ENCODE results near the gene DNAH12.

DNAH12 gene

DNA sequence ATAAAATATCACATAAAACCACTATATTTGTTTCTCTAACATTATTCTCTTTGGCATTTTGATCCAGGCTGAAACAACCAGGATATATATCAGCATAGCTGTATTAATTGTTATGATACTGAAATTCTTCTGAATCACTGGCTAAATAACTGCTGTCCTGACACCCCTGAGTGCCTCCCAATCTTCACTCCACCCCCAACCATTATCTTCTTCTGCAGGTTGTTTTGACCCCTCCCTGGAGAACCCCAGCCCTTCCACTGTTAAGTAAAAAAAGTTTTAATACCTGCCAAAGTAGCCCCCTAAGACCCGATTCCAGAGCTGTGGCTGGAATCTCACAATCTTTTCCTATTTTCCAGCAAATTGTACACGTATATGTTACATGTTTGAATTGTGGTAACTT lies 124.1 kb downstream of the DNAH12 start:
- H3K27ac ChIP-seq, result no peak overlapping the region
- H3K4me3 ChIP-seq (IDR thresholded peaks at IDR 0.05; ENCODE audit: insufficient read depth, low read depth, low read length), result no peak overlapping the region
- H3K27me3 ChIP-seq (ENCODE audit: insufficient read depth, low read depth), result no peaks in the 10 kb centered on the region
- TF ChIP-seq, protein P1, sequence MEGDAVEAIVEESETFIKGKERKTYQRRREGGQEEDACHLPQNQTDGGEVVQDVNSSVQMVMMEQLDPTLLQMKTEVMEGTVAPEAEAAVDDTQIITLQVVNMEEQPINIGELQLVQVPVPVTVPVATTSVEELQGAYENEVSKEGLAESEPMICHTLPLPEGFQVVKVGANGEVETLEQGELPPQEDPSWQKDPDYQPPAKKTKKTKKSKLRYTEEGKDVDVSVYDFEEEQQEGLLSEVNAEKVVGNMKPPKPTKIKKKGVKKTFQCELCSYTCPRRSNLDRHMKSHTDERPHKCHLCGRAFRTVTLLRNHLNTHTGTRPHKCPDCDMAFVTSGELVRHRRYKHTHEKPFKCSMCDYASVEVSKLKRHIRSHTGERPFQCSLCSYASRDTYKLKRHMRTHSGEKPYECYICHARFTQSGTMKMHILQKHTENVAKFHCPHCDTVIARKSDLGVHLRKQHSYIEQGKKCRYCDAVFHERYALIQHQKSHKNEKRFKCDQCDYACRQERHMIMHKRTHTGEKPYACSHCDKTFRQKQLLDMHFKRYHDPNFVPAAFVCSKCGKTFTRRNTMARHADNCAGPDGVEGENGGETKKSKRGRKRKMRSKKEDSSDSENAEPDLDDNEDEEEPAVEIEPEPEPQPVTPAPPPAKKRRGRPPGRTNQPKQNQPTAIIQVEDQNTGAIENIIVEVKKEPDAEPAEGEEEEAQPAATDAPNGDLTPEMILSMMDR (conservative IDR thresholded peaks at IDR 0.05; ENCODE audit: low read depth, low read length), result no peak
- H2AFZ ChIP-seq (ENCODE audit: low read depth), result no peak overlapping the region
- no peaks in the 10 kb centered on the region for H3K4me1 ChIP-seq (ENCODE audit: low read depth, poor library complexity, severe bottlenecking)
- H3K9ac ChIP-seq, result no peak overlapping the region
- H4K20me1 ChIP-seq (ENCODE audit: insufficient read depth), result no peaks in the 10 kb centered on the region
- H3K4me2 ChIP-seq, result no peak overlapping the region
- no peaks in the 10 kb centered on the region for H3K79me2 ChIP-seq (ENCODE audit: insufficient read depth, low read depth)
- H3K36me3 ChIP-seq (ENCODE audit: insufficient read depth), result no peaks in the 10 kb centered on the region

DNA sequence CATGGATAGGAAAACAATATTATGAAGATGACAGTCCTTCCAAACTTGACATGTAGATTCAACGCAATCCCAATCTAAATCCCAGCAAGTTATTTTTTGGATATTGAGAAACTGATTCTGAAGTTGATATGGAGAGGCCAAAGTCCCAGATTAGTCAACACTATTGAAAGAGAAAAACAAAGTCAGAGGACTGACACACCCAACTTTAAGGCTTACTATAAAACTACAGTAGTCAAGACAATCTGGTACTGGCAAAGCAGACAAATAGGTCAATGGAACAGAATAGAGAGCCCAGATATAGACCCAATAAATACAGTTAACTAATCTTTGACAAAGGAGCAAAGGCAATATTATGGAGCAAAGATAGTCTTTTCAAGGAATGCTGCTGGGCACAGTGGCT lies 132.4 kb downstream of the DNAH12 start:
- Histone ChIP-seq H3K4me2 (no peak overlapping the region), H3K36me3 (ENCODE audit: insufficient read depth) (no peaks in the 10 kb centered on the region), H3K4me1 (ENCODE audit: low read depth, poor library complexity, severe bottlenecking) (no peaks in the 10 kb centered on the region), H3K79me2 (ENCODE audit: insufficient read depth, low read depth) (no peaks in the 10 kb centered on the region), H3K27me3 (ENCODE audit: insufficient read depth, low read depth) (no peaks in the 10 kb centered on the region), H3K27ac (no peak overlapping the region), H3K9ac (no peak overlapping the region), H2AFZ (ENCODE audit: low read depth) (no peak overlapping the region), H3K4me3 (IDR thresholded peaks at IDR 0.05; ENCODE audit: insufficient read depth, low read depth, low read length) (no peak overlapping the region), H4K20me1 (ENCODE audit: insufficient read depth) (no peaks in the 10 kb centered on the region)
- TF ChIP-seq, protein P1 (conservative IDR thresholded peaks at IDR 0.05; ENCODE audit: low read depth, low read length), result no peak

- Histone ChIP-seq H2AFZ (ENCODE audit: low read depth) (no peak overlapping the region), H3K79me2 (ENCODE audit: insufficient read depth, low read depth) (no peaks in the 10 kb centered on the region), H3K9ac (no peak overlapping the region), H3K4me3 (IDR thresholded peaks at IDR 0.05; ENCODE audit: insufficient read depth, low read depth, low read length) (no peak overlapping the region), H3K36me3 (ENCODE audit: insufficient read depth) (no peaks in the 10 kb centered on the region), H3K4me1 (ENCODE audit: low read depth, poor library complexity, severe bottlenecking) (no peaks in the 10 kb centered on the region), H3K27ac (no peak overlapping the region), H3K4me2 (no peak overlapping the region), H4K20me1 (ENCODE audit: insufficient read depth) (no peaks in the 10 kb centered on the region), H3K27me3 (ENCODE audit: insufficient read depth, low read depth) (no peaks in the 10 kb centered on the region)
- TF ChIP-seq, protein P1 (conservative IDR thresholded peaks at IDR 0.05; ENCODE audit: low read depth, low read length), result no peak
Observed at GRCh38 chr3:57409471-57409870, 134.7 kb downstream of the DNAH12 start.

DNA sequence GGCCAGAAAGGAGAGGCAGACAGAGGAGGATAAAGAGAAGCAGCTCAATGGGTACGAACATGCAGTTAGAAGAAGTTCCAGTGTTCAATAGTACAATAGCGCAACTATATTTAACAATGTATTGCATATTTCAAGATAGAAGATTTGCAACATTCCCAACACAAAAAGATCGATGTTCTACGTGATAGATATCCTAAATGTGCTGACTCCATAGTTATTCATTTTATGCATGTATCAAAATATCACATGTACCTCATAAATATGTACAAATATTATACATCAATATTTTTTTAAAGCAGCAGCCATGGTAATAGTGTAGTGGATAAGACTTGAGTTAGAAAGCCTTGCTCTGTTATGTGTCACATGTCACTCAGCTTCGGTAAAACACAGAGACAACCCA lies 141.5 kb downstream of the DNAH12 start:
- TF ChIP-seq, protein P1 (conservative IDR thresholded peaks at IDR 0.05; ENCODE audit: low read depth, low read length), result no peak
- no peaks in the 10 kb centered on the region for H3K27me3 ChIP-seq (ENCODE audit: insufficient read depth, low read depth)
- no peak overlapping the region for H3K27ac ChIP-seq
- no peak overlapping the region for H3K4me3 ChIP-seq (IDR thresholded peaks at IDR 0.05; ENCODE audit: insufficient read depth, low read depth, low read length)
- H3K79me2 ChIP-seq (ENCODE audit: insufficient read depth, low read depth), result no peaks in the 10 kb centered on the region
- no peaks in the 10 kb centered on the region for H4K20me1 ChIP-seq (ENCODE audit: insufficient read depth)
- no peak overlapping the region for H3K4me2 ChIP-seq
- no peak overlapping the region for H3K9ac ChIP-seq
- H3K36me3 ChIP-seq (ENCODE audit: insufficient read depth), result no peaks in the 10 kb centered on the region
- H3K4me1 ChIP-seq (ENCODE audit: low read depth, poor library complexity, severe bottlenecking), result no peaks in the 10 kb centered on the region
- no peak overlapping the region for H2AFZ ChIP-seq (ENCODE audit: low read depth)
